WTC11 (cell line): ENCODE measurements around the gene NNMT. TPM values are rescaled to one million over a fixed set of nuclear protein-coding genes. Genes with fewer than 3 reads are reported as not detected.

Experiments
- ATAC-seq: fragments of 200-7000 bp; cut with Tn5 transposase; 2 replicates; pipeline ENCODE4 v1.10.0; 2021; ENCODE audit warnings: mild to moderate bottlenecking, moderate library complexity
- CTCF ChIA-PET: fragments of 300-600 bp; sonication (Branson Sonifier 250); formaldehyde crosslinking; loops from one replicate; lab custom pipeline; 2021; ENCODE audit warnings: antibody characterized with exemption; lab: Charles Lee
- POLR2A ChIA-PET: fragments of 350-600 bp; sonication (Branson Sonifier 250); formaldehyde crosslinking; loops from one replicate; lab custom pipeline; 2021; ENCODE audit warnings: antibody characterized with exemption; lab: Charles Lee
- DNase-seq: peaks from one replicate; pipeline ENCODE4 v3.0.0; 2021; ENCODE audit warnings: low spot score
- H3K27ac Mint-ChIP-seq: 2 replicates; pipeline ENCODE4 v1.8.0; 2021; ENCODE audit warnings: mixed read lengths
- H3K27me3 Mint-ChIP-seq: 2 replicates; pipeline ENCODE4 v1.8.0; 2021; ENCODE audit warnings: low read depth, mild to moderate bottlenecking, moderate library complexity, mixed read lengths
- H3K36me3 Mint-ChIP-seq: 2 replicates; pipeline ENCODE4 v1.8.0; 2021; ENCODE audit warnings: mixed read lengths
- H3K4me1 Mint-ChIP-seq: 2 replicates; pipeline ENCODE4 v1.8.0; 2022; ENCODE audit warnings: mixed read lengths
- H3K4me3 Mint-ChIP-seq: 2 replicates; pipeline ENCODE4 v1.8.0; 2021; ENCODE audit warnings: mild to moderate bottlenecking, moderate library complexity, mixed read lengths
- H3K9me3 Mint-ChIP-seq: 2 replicates; pipeline ENCODE4 v1.8.0; 2021; ENCODE audit warnings: mixed read lengths
- AR ChIP-seq: fragments of 250-450 bp; sonication (Bioruptor Pico); IDR thresholded peaks from 2 replicates; pipeline ENCODE4 v1.9.0; 2021; ENCODE audit warnings: mild to moderate bottlenecking
- ARID4B ChIP-seq: sonication (generic); formaldehyde crosslinking; IDR thresholded peaks from 2 replicates; pipeline ENCODE4 v1.8.0; 2023; ENCODE audit warnings: missing genetic modification reagents, mild to moderate bottlenecking, borderline replicate concordance
- CDX4 ChIP-seq: fragments of 250-450 bp; sonication (Bioruptor Pico); IDR thresholded peaks from 2 replicates; pipeline ENCODE4 v1.9.0; 2021; ENCODE audit warnings: moderate library complexity, mild to moderate bottlenecking, inconsistent platforms, borderline replicate concordance
- E2F5 ChIP-seq: sonication (generic); formaldehyde crosslinking; IDR thresholded peaks from 2 replicates; pipeline ENCODE4 v1.8.1; 2022; ENCODE audit warnings: mild to moderate bottlenecking, moderate library complexity, missing genetic modification reagents
- ELF4 ChIP-seq: sonication (generic); formaldehyde crosslinking; IDR thresholded peaks from 2 replicates; pipeline ENCODE4 v1.8.1; 2022; ENCODE audit warnings: low read depth, mild to moderate bottlenecking, moderate library complexity, missing genetic modification reagents
- ERG ChIP-seq: fragments of 250-450 bp; sonication (Bioruptor Pico); IDR thresholded peaks from 2 replicates; pipeline ENCODE4 v1.8.0; 2021; ENCODE audit warnings: mild to moderate bottlenecking
- ETV6 ChIP-seq: sonication (generic); formaldehyde crosslinking; IDR thresholded peaks from 2 replicates; pipeline ENCODE4 v1.8.1; 2022; ENCODE audit warnings: mild to moderate bottlenecking, missing genetic modification reagents
- FOXP4 ChIP-seq: sonication (generic); formaldehyde crosslinking; IDR thresholded peaks from 2 replicates; pipeline ENCODE4 v1.8.0; 2022; ENCODE audit warnings: mild to moderate bottlenecking, missing genetic modification reagents
- GRHL2 ChIP-seq: fragments of 250-450 bp; sonication (Bioruptor Pico); IDR thresholded peaks from 2 replicates; pipeline ENCODE4 v1.8.0; 2022; ENCODE audit warnings: mild to moderate bottlenecking, moderate library complexity; ENCODE audit not compliant: insufficient replicate concordance, severe bottlenecking
- KAT7 ChIP-seq: sonication (generic); formaldehyde crosslinking; IDR thresholded peaks from 2 replicates; pipeline ENCODE4 v1.8.1; 2023; ENCODE audit warnings: missing genetic modification reagents, mild to moderate bottlenecking, borderline replicate concordance
- NR2C2 ChIP-seq: sonication (generic); formaldehyde crosslinking; IDR thresholded peaks from 2 replicates; pipeline ENCODE4 v1.8.0; 2022; ENCODE audit warnings: mild to moderate bottlenecking, missing genetic modification reagents
- PRDM15 ChIP-seq: sonication (generic); formaldehyde crosslinking; IDR thresholded peaks from 2 replicates; pipeline ENCODE4 v1.8.0; 2022; ENCODE audit warnings: missing genetic modification reagents
- TEAD1 ChIP-seq: sonication (generic); formaldehyde crosslinking; IDR thresholded peaks from 2 replicates; pipeline ENCODE4 v1.8.0; 2022; ENCODE audit warnings: mild to moderate bottlenecking, missing genetic modification reagents
- ZNF281 ChIP-seq: sonication (generic); formaldehyde crosslinking; IDR thresholded peaks from 2 replicates; pipeline ENCODE4 v1.8.0; 2023; ENCODE audit warnings: mild to moderate bottlenecking, missing genetic modification reagents
- ZNF425 ChIP-seq: fragments of 250-450 bp; sonication (Bioruptor Pico); conservative IDR thresholded peaks from 2 replicates; pipeline ENCODE4 v1.9.0; 2021; ENCODE audit warnings: mild to moderate bottlenecking
- total RNA-seq: library from RNA; stranded (reverse); gene quantifications from 3 replicates; pipeline ENCODE4 v1.2.3, GENCODE V29; 2021

The NNMT gene
- total RNA-seq, 1 experiment from 2014 or later = 0.50 TPM

- no peak for ATAC-seq
- no peak for DNase-seq
- Mint-ChIP-seq H3K9me3 (peaks cover 36% of the 10 kb centered on the region), H3K36me3 (peaks cover 21% of the 10 kb centered on the region), H3K4me1 (peaks cover 10% of the 10 kb centered on the region), H3K27ac (no peak overlapping the region), H3K27me3 (no peaks in the 10 kb centered on the region; the same call in none of the 2 replicates), H3K4me3 (no peak overlapping the region)
- ChIA-PET CTCF (no interaction called here), POLR2A (no interaction called here)
- TF ChIP-seq FOXP4 = no peak
- no peak for TF ChIP-seq AR (CRISPR knock-in tag)
- TF ChIP-seq TEAD1 (CRISPR knock-in tag) = no peak
- TF ChIP-seq CDX4 (CRISPR knock-in tag) = no peak
- TF ChIP-seq ERG = no peak
- no peak for TF ChIP-seq ZNF281 (CRISPR knock-in tag)
- no peak for TF ChIP-seq ZNF425 (CRISPR knock-in tag)
- TF ChIP-seq KAT7 (CRISPR knock-in tag) = no peak
- TF ChIP-seq ETV6 = no peak
- no peak for TF ChIP-seq ARID4B
- TF ChIP-seq E2F5 = no peak
- no peak for TF ChIP-seq GRHL2 (CRISPR knock-in tag)
- no peak for TF ChIP-seq ELF4 (CRISPR knock-in tag)
- no peak for TF ChIP-seq PRDM15 (CRISPR knock-in tag)
- no peak for TF ChIP-seq NR2C2 (CRISPR knock-in tag)
Observed at GRCh38 chr11:114326776-114327175, 30.6 kb downstream of the NNMT start.
